Pancreas (tissue), 10 donors: Measurements from ENCODE around the gene MACROD1. TPM values are rescaled to one million over a fixed set of nuclear protein-coding genes. Genes with fewer than 3 reads are reported as not detected.

Experiments
- ATAC-seq, 4 donors: fragments of 200-7000 bp; cut with Tn5 transposase; one replicate each; pipeline versions ENCODE4 v1.8.0 to v1.9.1; 2020; ENCODE audit warnings: mild to moderate bottlenecking in 4 of 4, moderate library complexity in 4 of 4
- DNase-seq, 6 donors: peaks; one replicate each; pipeline ENCODE4 v3.0.0-alpha.2; 2020
- FAIRE-seq: peaks from 2 replicates; lab custom pipeline; 2012; peaks lifted over from hg19 to GRCh38; lab: Jason Lieb, UNC
- H3K27ac ChIP-seq, 4 donors: fragments of 200-600 bp; sonication (generic); 1 replicate in 3 of 4; 2 replicates in 1 of 4; pipeline versions ENCODE4 v1.5.0 to v1.8.0; 2020
- H3K27me3 ChIP-seq, 4 donors: fragments of 200-600 bp; one replicate each; pipeline ENCODE4 v1.8.0; 2021
- H3K36me3 ChIP-seq, 3 donors: fragments of 200-600 bp; sonication (generic) in 1 of 3; one replicate each; pipeline versions ENCODE4 v1.5.0 to v1.8.0; 2020 to 2021
- H3K4me1 ChIP-seq, 3 donors: fragments of 200-600 bp; one replicate each; pipeline ENCODE4 v1.8.0; 2021
- H3K4me3 ChIP-seq, 4 donors: fragments of 200-600 bp; sonication (generic) in 2 of 4; one replicate each; pipeline versions ENCODE4 v1.5.0 to v1.8.0; 2020 to 2021
- H3K9me3 ChIP-seq, 4 donors: fragments of 200-600 bp; one replicate each; pipeline ENCODE4 v1.8.0; 2021
- CTCF ChIP-seq, 4 donors: fragments of 200-600 bp; sonication (generic) in 3 of 4; IDR thresholded peaks; one replicate each; pipeline versions ENCODE4 v1.5.0 to v1.8.0; 2021; ENCODE audit warnings: antibody characterized with exemption in 4 of 4
- WGBS, 2 donors: extraction: QIAGEN DNeasy Blood & Tissue Kit; methylation state at CpG; one replicate each; pipeline ENCODE4 v1.1.7; 2013; 5-methylcytosine and 5-hydroxymethylcytosine counted together
- intact Hi-C, 3 donors: fragments of 100-400 bp; cut with DNase I; formaldehyde crosslinking; loops; one replicate each; pipeline versions ENCODE4 v1.11.1 to v1.14.2; 2022
- polyA plus RNA-seq, 2 donors: library from polyadenylated mRNA; stranded (reverse); fragments of 200-250 nt; gene quantifications; one replicate each; pipeline ENCODE4 v1.2.3, GENCODE V29; 2013
- total RNA-seq, 6 donors: library from RNA; stranded (reverse); fragmentation: NEBNext Ultra II Directional in 4 of 6; extraction: Animal tissue kit (Norgen Biotek cat#: 25700) in 4 of 6; gene quantifications; one replicate each; pipeline versions ENCODE4 v1.2.1 to v1.2.4, GENCODE V29; 2021 to 2023
- donor health status: healthy with polysubstance abuse.
- donor health status: DM: no; HTN: no; CAD: no; lungs with moderate emphysema.
- donor health status: DM: no; HTN: no; CAD: no.
- donor health status: control.
- donor health status: control.
- donor health status: Bipolar disorder and iron deficiency.
- donor health status: DM: yes; HTN: yes; CAD: no.
- donor health status: DM: no; HTN: no; CAD: no.
- donor health status: DM: no; HTN: no; CAD: no.
- donor health status: DM: yes; HTN: yes; CAD: no.

MACROD1 gene
- total and polyA plus RNA-seq, 8 donors = 26.0 to 126 (median 34.8) TPM

GRCh38 chr11:64028398-64029115 lies 137.4 kb downstream of the MACROD1 start:
- TF ChIP-seq CTCF (IDR thresholded peaks at IDR 0.05) = no peak
- no peaks in the 10 kb centered on the region for H3K9me3 ChIP-seq
- no peaks in the 10 kb centered on the region for H3K36me3 ChIP-seq
- DNase-seq (peak in 2 of 6 donors; percentile 40 to 43), ATAC-seq (peak; percentile 30 to 57 (median 49)), FAIRE-seq (no peak)
- intact Hi-C loops = no loop called here
- WGBS, 2 donors = 63 to 67% methylated on average over 12 to 22 of the region's 22 CpGs
- H3K4me1 ChIP-seq = no peaks in the 10 kb centered on the region
- H3K27ac ChIP-seq = no peak overlapping the region
- no peaks in the 10 kb centered on the region for H3K27me3 ChIP-seq
- H3K4me3 ChIP-seq = no peak overlapping the region

GRCh38 chr11:64027651-64028397 lies 138.1 kb downstream of the MACROD1 start:
- Histone ChIP-seq H3K9me3 (no peaks in the 10 kb centered on the region), H3K27ac (no peak overlapping the region), H3K27me3 (no peaks in the 10 kb centered on the region), H3K36me3 (no peaks in the 10 kb centered on the region), H3K4me3 (no peak overlapping the region), H3K4me1 (no peaks in the 10 kb centered on the region)
- ATAC-seq = peak in 2 of 4 donors; percentile 4 to 18
- intact Hi-C loops = no loop called here
- WGBS, 2 donors = 77 to 78% methylated on average over 17 to 20 of the region's 20 CpGs
- no peak for TF ChIP-seq CTCF (IDR thresholded peaks at IDR 0.05)
- FAIRE-seq = no peak
- peak in 1 of 6 donors; percentile 76 for DNase-seq

GRCh38 chr11:64026575-64027205 lies 139.2 kb downstream of the MACROD1 start:
- FAIRE-seq (no peak), DNase-seq (no peak), ATAC-seq (no peak)
- TF ChIP-seq CTCF (IDR thresholded peaks at IDR 0.05) = no peak
- intact Hi-C loops = no loop called here
- Histone ChIP-seq H3K4me1 (no peaks in the 10 kb centered on the region), H3K36me3 (no peaks in the 10 kb centered on the region), H3K27me3 (no peaks in the 10 kb centered on the region), H3K27ac (no peak overlapping the region), H3K9me3 (no peaks in the 10 kb centered on the region), H3K4me3 (no peak overlapping the region)
- 87 to 93% methylated on average over 7 of the region's 7 CpGs for WGBS, 2 donors

- no peak overlapping the region for H3K4me3 ChIP-seq
- H3K27ac ChIP-seq = no peak overlapping the region
- H3K27me3 ChIP-seq = no peaks in the 10 kb centered on the region
- no peaks in the 10 kb centered on the region for H3K9me3 ChIP-seq
- DNase-seq (no peak), FAIRE-seq (no peak), ATAC-seq (no peak)
- no peaks in the 10 kb centered on the region for H3K4me1 ChIP-seq
- no peak for TF ChIP-seq CTCF (IDR thresholded peaks at IDR 0.05)
- no peaks in the 10 kb centered on the region for H3K36me3 ChIP-seq
- intact Hi-C loops = no loop called here
- WGBS, 2 donors = 72 to 93% methylated on average over 4 of the region's 4 CpGs
These were observed 140.7 kb downstream of the MACROD1 start for GRCh38 chr11:64025205-64025604.
